Left cardiac atrium (tissue), 4 donors: Measurements from ENCODE around the gene FSTL4. TPM values are rescaled to one million over a fixed set of nuclear protein-coding genes. Genes with fewer than 3 reads are reported as not detected.

Source experiments
- ATAC-seq, 2 donors: fragments of 200-7000 bp; cut with Tn5 transposase; one replicate each; pipeline ENCODE4 v1.9.1; 2020; ENCODE audit warnings: mild to moderate bottlenecking in 2 of 2, moderate library complexity in 2 of 2
- DNase-seq: peaks from one replicate; pipeline ENCODE4 v3.0.0-alpha.2; 2020
- intact Hi-C, 2 donors: fragments of 100-400 bp; cut with DNase I; formaldehyde crosslinking; loops; one replicate each; pipeline versions ENCODE4 v1.14.1 to v1.15.1; 2022 to 2023
- total RNA-seq, 2 donors: library from RNA; stranded (reverse); fragmentation: NEBNext Ultra II Directional; extraction: Animal tissue kit (Norgen Biotek cat#: 25700); gene quantifications; one replicate each; pipeline ENCODE4 v1.2.1, GENCODE V29; 2021
- donor health status: DM: no; HTN: yes; CAD: no.
- donor health status: DM: no; HTN: yes; CAD: no; lungs with severe emphysema.
- donor health status: DM: yes; HTN: yes; CAD: no.
- donor health status: Dilated cardiomyopathy.

The FSTL4 gene
- total RNA-seq, 2 donors from 2014 or later, result 0.21 TPM; not detected in 1

DNA sequence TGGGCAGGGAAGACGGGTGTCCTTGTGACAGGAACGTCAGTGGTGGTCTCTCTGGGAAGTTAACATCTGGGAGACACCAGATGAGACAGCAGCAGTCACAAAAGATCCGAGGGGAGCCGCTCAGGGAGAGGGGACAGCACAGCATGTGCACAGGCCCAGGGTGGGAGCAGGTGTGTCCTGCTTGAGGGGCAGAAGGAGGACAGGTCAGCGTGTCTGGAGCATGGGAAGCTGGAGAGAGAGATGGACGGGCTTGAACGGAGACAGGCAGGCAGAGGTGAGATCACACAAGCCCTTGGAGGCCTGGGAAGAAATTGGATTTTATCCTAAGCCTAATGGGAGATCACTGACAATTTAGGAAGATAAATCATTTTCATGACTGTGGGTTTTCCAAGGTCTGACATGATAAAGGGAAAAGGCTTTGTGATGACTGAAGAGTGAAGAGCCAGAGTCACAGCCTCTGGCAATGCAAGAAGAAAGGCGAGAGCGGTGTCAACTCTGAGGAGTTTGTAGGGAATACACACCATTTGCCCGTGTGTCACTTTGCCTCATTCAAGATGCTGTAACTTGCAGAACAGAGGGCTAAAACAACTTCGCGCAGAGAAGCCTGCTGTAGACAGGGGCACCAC, 88.3 kb downstream of the FSTL4 start:
- intact Hi-C loops, result no loop called here
- ATAC-seq (no peak), DNase-seq (no peak)

DNA sequence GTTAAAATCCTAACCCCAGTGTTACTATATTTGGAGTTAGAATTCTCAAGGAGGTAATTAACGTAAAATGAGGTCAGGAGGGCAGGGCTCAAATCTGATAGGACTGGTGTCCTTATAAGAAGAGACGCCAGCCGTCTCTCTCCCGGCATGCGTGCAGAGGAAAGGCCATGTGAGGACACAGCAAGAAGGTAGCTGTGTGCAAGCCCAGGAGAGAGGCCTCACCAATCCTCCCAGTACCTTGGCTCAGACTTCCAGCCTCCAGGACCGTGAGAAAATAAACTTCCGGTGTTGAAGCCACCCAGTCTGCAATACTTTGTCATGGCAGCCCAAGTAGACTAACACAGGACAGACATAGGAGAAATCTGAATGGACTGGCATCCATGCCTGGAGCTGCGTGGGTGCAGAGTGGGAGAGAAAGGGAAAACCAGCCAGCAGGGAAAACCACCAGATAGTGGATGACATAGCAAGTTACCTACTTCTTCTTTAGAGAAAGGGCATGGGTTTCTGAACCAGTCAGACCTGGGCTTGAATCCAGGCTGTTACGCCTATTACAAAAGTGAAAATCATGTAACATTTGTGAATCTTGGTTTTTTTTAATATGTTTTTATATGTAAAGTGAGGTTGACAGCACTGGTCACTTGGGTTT, 89.2 kb downstream of the FSTL4 start:
- DNase-seq, result no peak
- intact Hi-C loops, result no loop called here
- ATAC-seq, result peak in 1 of 2 donors; percentile 53

DNA sequence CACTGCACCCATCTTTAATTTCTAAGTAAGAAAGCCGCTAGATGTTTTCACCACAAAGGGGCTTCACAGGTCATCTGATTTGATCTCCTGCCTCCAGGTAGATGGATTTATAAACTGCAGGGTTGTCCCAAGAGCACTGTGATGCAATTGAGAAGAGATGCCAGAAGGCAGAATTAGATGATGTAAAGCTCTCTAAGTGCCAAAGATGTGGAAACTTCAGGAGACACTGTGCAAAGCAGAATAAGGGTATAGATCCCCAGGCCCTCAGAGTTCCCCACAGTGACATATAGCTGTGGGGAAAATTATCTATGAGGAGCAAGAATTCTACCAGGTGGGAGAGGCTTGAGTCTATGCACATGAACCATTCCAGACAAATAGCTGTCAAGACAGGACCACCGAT, 90.5 kb downstream of the FSTL4 start:
- intact Hi-C loops, result no loop called here
- ATAC-seq, result no peak
- DNase-seq, result no peak

DNA sequence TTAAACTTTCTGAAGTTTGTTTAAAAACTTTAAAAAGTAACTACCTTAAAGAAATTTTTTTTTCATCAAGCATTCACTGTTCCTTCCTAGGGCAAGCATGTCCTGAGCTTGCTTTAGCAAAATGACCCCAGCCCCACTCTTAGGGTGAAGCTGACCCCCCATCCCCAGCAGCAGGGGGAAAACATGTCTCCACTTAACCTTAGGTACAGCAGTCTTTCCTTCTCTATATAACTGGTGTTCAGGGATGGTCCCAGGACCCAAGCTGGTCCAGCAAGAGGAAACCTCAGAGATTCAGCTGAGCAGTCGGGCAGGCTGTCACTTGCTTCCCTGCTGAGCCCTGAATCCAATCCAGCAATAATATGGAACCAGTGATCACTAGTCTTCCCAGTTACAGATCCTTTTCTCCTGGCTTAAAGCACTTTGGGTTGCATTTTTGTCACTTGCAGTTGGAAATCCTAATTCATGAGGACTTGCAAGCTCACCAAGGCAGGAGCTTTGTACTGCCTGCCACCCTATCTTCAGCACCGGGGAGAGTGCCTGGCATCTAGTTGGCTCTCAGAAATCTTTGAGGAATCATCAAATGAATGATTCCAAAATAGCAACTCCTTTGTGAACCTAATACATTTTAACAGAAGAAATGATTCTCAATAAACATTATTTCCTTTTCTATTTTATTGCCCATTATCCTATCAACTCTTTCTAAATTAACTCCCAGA, 91.2 kb downstream of the FSTL4 start:
- DNase-seq (no peak), ATAC-seq (no peak)
- intact Hi-C loops, result no loop called here

DNA sequence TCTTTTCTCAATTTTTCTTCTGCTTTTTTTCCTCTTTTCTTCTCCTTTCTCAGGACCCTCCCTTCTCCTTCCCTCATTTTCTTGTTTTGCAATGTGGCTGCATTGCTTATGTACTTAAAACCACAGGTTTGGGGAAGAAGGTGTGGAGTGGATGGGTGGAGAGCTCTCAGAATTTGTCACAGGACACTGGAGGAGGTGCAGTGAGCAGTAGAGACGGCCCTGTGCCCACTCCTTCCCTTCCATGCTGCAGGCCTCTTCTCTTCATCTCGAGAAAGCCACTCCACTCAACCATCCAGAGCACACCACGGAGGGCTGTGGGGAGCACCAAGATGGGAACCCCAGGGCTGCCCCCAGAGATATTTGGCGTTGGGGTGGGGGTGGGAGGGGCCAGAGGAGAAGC, 92.3 kb downstream of the FSTL4 start:
- ATAC-seq (no peak), DNase-seq (no peak)
- intact Hi-C loops, result no loop called here

GRCh38 chr5:133519191-133519590, 93.2 kb downstream of the FSTL4 start:
- DNase-seq (no peak), ATAC-seq (no peak)
- intact Hi-C loops, result no loop called here

DNA sequence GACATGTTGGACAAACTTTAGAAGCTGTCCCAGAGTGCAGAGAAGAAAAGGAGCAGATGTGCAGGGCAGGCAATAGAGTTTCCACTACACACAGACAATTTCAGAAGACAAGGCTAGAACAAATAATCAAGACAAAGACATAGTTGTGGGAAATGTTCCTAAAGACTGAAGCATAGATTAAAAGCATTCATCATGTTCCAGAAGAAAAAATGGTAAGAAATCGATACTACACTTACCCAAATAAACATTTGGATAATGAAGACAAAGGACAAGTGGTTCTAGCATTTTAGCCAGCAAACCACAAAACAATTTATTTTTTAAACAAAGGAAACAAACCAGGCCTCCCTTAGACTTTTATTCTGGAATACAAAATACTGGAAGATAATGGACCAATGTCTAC, 97.9 kb downstream of the FSTL4 start:
- ATAC-seq (no peak), DNase-seq (no peak)
- intact Hi-C loops, result no loop called here

GRCh38 chr5:133512896-133513295, 99.4 kb downstream of the FSTL4 start:
- DNase-seq (no peak), ATAC-seq (no peak)
- intact Hi-C loops, result no loop called here

DNA sequence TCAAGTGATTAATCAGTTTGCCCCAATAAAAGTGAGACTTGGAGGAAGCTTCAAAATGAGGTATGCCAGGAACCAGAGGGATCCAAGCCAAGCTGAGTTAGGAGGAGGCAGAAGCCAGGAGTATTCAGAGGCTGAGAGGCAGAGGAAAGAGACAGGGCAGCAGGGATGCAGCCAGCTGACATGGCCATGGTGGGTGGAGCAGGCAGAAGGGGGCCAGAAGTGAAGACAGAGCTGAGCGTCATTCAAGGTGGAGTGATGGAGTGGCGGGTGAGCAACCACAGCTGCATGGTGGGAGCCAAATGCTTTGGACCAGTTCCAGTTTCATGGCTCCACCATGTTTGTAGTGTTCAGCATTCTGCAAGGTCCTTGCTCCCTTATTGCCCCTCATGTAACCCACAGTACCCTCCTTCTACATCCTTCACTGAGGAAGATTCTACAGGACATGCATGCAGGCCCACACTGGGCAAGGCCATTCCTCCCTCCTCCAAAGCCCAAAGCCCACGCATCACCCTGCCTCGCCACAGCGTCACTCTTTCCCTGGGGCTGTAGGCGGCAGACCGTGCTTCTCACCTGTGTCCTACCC, 100.6 kb downstream of the FSTL4 start:
- no peak for ATAC-seq
- no peak for DNase-seq
- intact Hi-C loops, result no loop called here

DNA sequence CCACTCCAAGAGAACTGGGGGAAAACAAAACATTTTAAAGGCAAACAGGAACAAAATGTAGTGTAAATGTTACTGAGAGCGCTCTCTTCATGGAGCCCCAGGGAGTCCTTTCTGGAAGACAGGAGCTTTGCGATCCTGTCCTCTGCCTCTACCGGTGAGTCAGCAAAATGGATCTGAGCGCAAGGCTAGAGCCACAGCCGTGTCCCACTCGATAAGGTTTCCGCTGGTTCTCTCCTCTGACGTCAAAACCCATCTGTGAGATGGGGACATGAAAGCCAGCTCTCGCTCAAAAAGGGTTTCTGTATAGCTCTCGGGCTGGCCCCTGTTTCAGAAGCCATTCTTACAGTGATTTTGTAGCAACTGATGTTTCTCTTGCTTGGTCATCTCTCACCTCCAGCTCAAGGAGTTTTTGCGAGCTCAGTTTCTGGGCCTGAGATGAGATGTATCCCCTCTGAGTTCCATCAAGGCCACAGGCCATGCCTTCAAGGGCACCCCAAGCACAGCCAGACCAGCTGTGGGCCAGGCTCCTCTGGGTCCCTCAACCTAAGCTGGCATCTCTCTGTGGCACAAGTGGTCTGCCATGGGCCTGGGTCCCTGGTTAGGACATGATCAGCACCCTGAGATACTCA, 101.6 kb downstream of the FSTL4 start:
- ATAC-seq (no peak), DNase-seq (no peak)
- intact Hi-C loops, result no loop called here

DNA sequence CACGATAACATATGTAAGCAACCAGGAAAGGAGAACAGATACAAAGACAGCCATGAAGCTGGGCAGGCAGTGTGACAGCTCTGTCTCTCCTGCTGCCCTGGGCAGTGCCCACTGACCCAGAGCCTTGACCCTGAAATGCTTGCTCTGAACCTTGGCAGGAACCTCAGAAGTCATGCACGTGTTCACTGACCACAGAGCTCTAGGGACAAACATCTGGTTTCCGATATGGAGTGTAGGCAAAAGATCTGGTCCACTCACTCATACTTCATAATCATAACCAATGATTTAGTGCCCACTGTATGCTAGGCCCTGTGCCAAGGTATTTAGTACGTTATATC, 102.6 kb downstream of the FSTL4 start:
- DNase-seq, result no peak
- no peak for ATAC-seq
- intact Hi-C loops, result no loop called here

GRCh38 chr5:133508845-133509741, 103.2 kb downstream of the FSTL4 start:
- no peak for ATAC-seq
- DNase-seq, result no peak
- intact Hi-C loops, result no loop called here

DNA sequence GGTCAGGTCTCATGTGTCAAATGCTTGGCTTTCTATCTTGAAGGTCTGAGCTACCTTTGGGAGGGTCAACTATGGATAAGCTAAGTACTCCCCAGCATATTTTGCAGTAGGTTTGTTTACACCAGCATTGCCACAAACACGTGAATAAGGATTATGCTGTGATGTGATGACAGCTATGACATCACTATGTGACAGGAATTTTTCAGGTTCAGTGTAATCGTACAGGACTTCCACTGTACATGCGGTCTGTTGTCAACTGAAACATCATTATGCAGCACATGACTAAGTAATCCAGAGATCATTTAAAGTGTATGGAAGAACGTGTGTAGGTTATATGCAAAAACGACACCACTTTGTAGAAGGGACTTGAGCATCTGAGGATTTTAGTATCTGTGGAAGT, 104.0 kb downstream of the FSTL4 start:
- ATAC-seq, result no peak
- intact Hi-C loops, result no loop called here

GRCh38 chr5:133506181-133506580, 106.2 kb downstream of the FSTL4 start:
- intact Hi-C loops, result no loop called here

More for the DNA sequence above, 104.0 kb downstream of the FSTL4 start:
- DNase-seq, result no peak

DNA sequence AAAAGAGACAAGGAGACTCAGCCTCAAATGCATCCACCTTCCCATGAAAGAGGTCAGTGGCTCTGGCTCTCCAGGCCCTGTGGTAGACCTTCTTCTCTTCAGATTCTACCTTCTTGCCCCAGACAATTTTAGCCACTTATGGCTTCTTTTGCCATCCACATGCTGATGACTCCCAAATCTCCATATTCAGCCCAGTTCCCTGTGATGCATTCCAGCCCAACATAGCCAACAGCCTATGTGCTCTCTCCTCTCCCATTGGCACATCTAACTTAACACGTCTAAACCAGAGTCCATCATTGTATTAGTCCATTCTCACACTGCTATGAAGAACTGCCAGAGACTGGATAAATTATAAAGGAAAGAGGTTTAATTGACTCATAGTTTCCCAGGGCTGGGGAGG, 108.8 kb downstream of the FSTL4 start:
- no peak for DNase-seq
- ATAC-seq, result no peak
- intact Hi-C loops, result no loop called here

More at GRCh38 chr5:133506181-133506580, 106.2 kb downstream of the FSTL4 start:
- ATAC-seq, result no peak
- DNase-seq, result no peak

GRCh38 chr5:133499895-133500294, 112.4 kb downstream of the FSTL4 start:
- DNase-seq (no peak), ATAC-seq (no peak)
- intact Hi-C loops, result no loop called here

GRCh38 chr5:133497608-133498348, 114.6 kb downstream of the FSTL4 start:
- DNase-seq, result no peak
- intact Hi-C loops, result no loop called here

DNA sequence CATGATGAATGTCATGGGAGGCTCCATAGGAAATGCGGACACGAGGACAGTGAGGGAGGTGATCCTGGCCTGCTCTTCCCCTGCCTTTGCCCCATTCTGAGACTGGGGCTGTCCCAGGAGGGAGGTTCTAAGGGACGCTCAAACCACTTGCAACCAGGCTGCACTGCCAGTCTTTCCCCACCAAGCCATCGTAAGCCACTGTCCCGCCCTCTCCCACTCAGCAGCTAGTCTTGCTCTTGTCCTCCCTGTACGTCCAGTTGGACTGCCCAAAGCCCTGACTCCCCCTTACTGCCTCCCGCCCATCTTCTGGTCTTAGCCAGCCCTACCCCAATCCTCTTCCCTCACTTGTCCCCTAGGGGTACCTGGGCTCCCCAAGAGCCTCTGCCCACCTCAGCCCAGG, 115.7 kb downstream of the FSTL4 start:
- DNase-seq (no peak), ATAC-seq (no peak)
- intact Hi-C loops, result no loop called here

More at GRCh38 chr5:133497608-133498348, 114.6 kb downstream of the FSTL4 start:
- no peak for ATAC-seq
